ENCODE results near the gene SORCS1. TPM values are rescaled to one million over a fixed set of nuclear protein-coding genes. Genes with fewer than 3 reads are reported as not detected.

The SORCS1 gene
- total and polyA plus RNA-seq, 2 of the 13 experiments (the other 11 are each of a cell fraction or from before 2014, with no cell fraction given), result not detected

- ATAC-seq (no peak), DNase-seq (ENCODE audit: low spot score) (no peak), FAIRE-seq (no peak)
- no peaks in the 10 kb centered on the region for H3K79me2 ChIP-seq (ENCODE audit: insufficient read depth, low read length)
- H4K20me1 ChIP-seq (ENCODE audit: insufficient read depth, low read length), result no peaks in the 10 kb centered on the region
- no peak overlapping the region for H3K4me3 ChIP-seq (replicated peaks in 1 of 3; ENCODE audit: insufficient read depth in 1 of 3, low read depth in 2 of 3, low read length in 3 of 3)
- H3K36me3 ChIP-seq (replicated peaks in 1 of 2; ENCODE audit: control insufficient read depth in 1 of 2, insufficient read depth in 2 of 2, low read length in 2 of 2), result no peaks in the 10 kb centered on the region
- no peak overlapping the region for H2AFZ ChIP-seq (ENCODE audit: low read length)
- in situ Hi-C loops (cut with HindIII; ENCODE audit: extremely low pct_ligation_motif_present, low pct_unique_long_range_greater_than_20kb), result no loop called here
- H3K4me1 ChIP-seq (ENCODE audit: insufficient read depth, low read length), result no peaks in the 10 kb centered on the region
- H3K27me3 ChIP-seq (ENCODE audit: control insufficient read depth in 1 of 2, insufficient read depth in 2 of 2, low read length in 2 of 2), result no peaks in the 10 kb centered on the region
- no TSS peak for BruUV-seq (replicated peaks)
- POLR2A ChIA-PET, result no interaction called here
- no peak overlapping the region for H3K4me2 ChIP-seq (ENCODE audit: low read depth, low read length)
- 32% methylated on average over 4 of the region's 4 CpGs for WGBS (ENCODE audit: low lambda C conversion rate)
- TF ChIP-seq ZNF260 (CRISPR knock-in tag; IDR thresholded peaks at IDR 0.05; ENCODE audit: borderline replicate concordance, low read depth) (no peak), ZNF792 (CRISPR knock-in tag; IDR thresholded peaks at IDR 0.05) (no peak)
- no peak overlapping the region for H3K27ac ChIP-seq (ENCODE audit: extremely low read length, insufficient read depth, low read length)
- intact Hi-C loops (cut with micrococcal nuclease; ENCODE audit: unreplicated experiment), result no loop called here
- peaks cover 52% of the 10 kb centered on the region for H3K9me3 ChIP-seq (ENCODE audit: low read length)
- no peak overlapping the region for H3K9ac ChIP-seq (ENCODE audit: insufficient read depth, low read depth, low read length)
- CTCF ChIA-PET (ENCODE audit: low intra/inter-chr PET ratio, low total read pairs), result no interaction called here
Measured at GRCh38 chr10:106859892-106860652, 304.4 kb downstream of the SORCS1 start.

DNA sequence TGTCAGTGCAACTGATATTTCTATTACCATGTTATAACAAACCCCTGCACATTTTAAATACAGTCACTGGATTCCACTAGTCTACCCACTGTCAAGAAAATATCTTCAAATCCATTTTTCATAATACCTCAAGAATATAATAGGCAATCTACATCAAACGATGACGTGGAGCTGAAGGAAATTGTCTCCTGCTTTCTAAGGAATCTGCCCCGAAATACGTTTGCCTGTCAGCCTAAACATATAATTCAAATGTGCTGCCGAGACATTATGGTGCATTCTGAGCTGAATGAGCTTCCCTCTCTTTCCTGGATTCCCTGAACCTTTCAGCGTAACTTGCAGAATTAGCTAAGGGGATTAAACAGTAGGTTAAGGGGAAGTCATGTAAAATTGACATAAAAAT, 306.8 kb downstream of the SORCS1 start:
- no peaks in the 10 kb centered on the region for H3K79me2 ChIP-seq (ENCODE audit: insufficient read depth, low read length)
- no peaks in the 10 kb centered on the region for H3K4me1 ChIP-seq (ENCODE audit: insufficient read depth, low read length)
- BruUV-seq (replicated peaks), result no TSS peak
- ChIA-PET POLR2A (no interaction called here), CTCF (ENCODE audit: low intra/inter-chr PET ratio, low total read pairs) (no interaction called here)
- peaks cover 55% of the 10 kb centered on the region for H3K9me3 ChIP-seq (ENCODE audit: low read length)
- H3K27ac ChIP-seq (ENCODE audit: extremely low read length, insufficient read depth, low read length), result no peak overlapping the region
- FAIRE-seq (no peak), ATAC-seq (no peak), DNase-seq (ENCODE audit: low spot score) (no peak)
- TF ChIP-seq ZNF260 (CRISPR knock-in tag; IDR thresholded peaks at IDR 0.05; ENCODE audit: borderline replicate concordance, low read depth), result no peak
- TF ChIP-seq, protein P1, sequence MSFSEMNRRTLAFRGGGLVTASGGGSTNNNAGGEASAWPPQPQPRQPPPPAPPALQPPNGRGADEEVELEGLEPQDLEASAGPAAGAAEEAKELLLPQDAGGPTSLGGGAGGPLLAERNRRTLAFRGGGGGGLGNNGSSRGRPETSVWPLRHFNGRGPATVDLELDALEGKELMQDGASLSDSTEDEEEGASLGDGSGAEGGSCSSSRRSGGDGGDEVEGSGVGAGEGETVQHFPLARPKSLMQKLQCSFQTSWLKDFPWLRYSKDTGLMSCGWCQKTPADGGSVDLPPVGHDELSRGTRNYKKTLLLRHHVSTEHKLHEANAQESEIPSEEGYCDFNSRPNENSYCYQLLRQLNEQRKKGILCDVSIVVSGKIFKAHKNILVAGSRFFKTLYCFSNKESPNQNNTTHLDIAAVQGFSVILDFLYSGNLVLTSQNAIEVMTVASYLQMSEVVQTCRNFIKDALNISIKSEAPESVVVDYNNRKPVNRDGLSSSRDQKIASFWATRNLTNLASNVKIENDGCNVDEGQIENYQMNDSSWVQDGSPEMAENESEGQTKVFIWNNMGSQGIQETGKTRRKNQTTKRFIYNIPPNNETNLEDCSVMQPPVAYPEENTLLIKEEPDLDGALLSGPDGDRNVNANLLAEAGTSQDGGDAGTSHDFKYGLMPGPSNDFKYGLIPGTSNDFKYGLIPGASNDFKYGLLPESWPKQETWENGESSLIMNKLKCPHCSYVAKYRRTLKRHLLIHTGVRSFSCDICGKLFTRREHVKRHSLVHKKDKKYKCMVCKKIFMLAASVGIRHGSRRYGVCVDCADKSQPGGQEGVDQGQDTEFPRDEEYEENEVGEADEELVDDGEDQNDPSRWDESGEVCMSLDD (CRISPR knock-in tag; IDR thresholded peaks at IDR 0.05; ENCODE audit: borderline replicate concordance), result no peak
- TF ChIP-seq FOXK1 (CRISPR knock-in tag; IDR thresholded peaks at IDR 0.05; ENCODE audit: borderline replicate concordance, low read depth), result no peak
- TF ChIP-seq ZNF768 (CRISPR knock-in tag; IDR thresholded peaks at IDR 0.05), result no peak
- TF ChIP-seq SRSF1 (optimal IDR thresholded peaks at IDR 0.05; ENCODE audit: low read depth, low read length), result no peak
- no peak for TF ChIP-seq ZSCAN20 (CRISPR knock-in tag; IDR thresholded peaks at IDR 0.05; ENCODE audit: borderline replicate concordance)
- no peak for TF ChIP-seq ZNF740 (CRISPR knock-in tag; IDR thresholded peaks at IDR 0.05)
- TF ChIP-seq SMAD9 (CRISPR knock-in tag; IDR thresholded peaks at IDR 0.05), result no peak
- in situ Hi-C loops (cut with HindIII; ENCODE audit: extremely low pct_ligation_motif_present, low pct_unique_long_range_greater_than_20kb), result no loop called here
- H3K36me3 ChIP-seq (replicated peaks in 1 of 2; ENCODE audit: control insufficient read depth in 1 of 2, insufficient read depth in 2 of 2, low read length in 2 of 2), result no peaks in the 10 kb centered on the region
- H3K27me3 ChIP-seq (ENCODE audit: control insufficient read depth in 1 of 2, insufficient read depth in 2 of 2, low read length in 2 of 2), result no peaks in the 10 kb centered on the region
- no peak overlapping the region for H2AFZ ChIP-seq (ENCODE audit: low read length)
- H4K20me1 ChIP-seq (ENCODE audit: insufficient read depth, low read length), result no peaks in the 10 kb centered on the region
- 10% methylated on average over 6 of the region's 6 CpGs for WGBS (ENCODE audit: low lambda C conversion rate)
- no peak overlapping the region for H3K4me2 ChIP-seq (ENCODE audit: low read depth, low read length)
- no peak overlapping the region for H3K4me3 ChIP-seq (replicated peaks in 1 of 3; ENCODE audit: insufficient read depth in 1 of 3, low read depth in 2 of 3, low read length in 3 of 3)
- intact Hi-C loops (cut with micrococcal nuclease; ENCODE audit: unreplicated experiment), result no loop called here
- H3K9ac ChIP-seq (ENCODE audit: insufficient read depth, low read depth, low read length), result no peak overlapping the region

Measured in HepG2 (cell line).